Endometrial microvascular endothelial cells (primary cell): ENCODE data around the gene TUBGCP3. TPM values are rescaled to one million over a fixed set of nuclear protein-coding genes. Genes with fewer than 3 reads are reported as not detected.
"Not testable (repeated sequence)": the region's sequence is repeated elsewhere in the genome, so short reads cannot be mapped to it uniquely, and the experiment has no call there.

ENCODE experiments used
- in situ Hi-C: cut with HindIII; loops from 2 replicates; pipeline ENCODE4 v1.10.0; 2017; ENCODE audit warnings: low sequenced_read_pairs, low pct_unique_long_range_greater_than_20kb; ENCODE audit errors: inconsistent ontology term
- total RNA-seq: library from RNA; depleted of rRNA; stranded (reverse); fragments of >200 nt; gene quantifications from one replicate; pipeline ENCODE4 v1.2.3, GENCODE V29; 2015; ENCODE audit errors: inconsistent ontology term

The TUBGCP3 gene, protein sequence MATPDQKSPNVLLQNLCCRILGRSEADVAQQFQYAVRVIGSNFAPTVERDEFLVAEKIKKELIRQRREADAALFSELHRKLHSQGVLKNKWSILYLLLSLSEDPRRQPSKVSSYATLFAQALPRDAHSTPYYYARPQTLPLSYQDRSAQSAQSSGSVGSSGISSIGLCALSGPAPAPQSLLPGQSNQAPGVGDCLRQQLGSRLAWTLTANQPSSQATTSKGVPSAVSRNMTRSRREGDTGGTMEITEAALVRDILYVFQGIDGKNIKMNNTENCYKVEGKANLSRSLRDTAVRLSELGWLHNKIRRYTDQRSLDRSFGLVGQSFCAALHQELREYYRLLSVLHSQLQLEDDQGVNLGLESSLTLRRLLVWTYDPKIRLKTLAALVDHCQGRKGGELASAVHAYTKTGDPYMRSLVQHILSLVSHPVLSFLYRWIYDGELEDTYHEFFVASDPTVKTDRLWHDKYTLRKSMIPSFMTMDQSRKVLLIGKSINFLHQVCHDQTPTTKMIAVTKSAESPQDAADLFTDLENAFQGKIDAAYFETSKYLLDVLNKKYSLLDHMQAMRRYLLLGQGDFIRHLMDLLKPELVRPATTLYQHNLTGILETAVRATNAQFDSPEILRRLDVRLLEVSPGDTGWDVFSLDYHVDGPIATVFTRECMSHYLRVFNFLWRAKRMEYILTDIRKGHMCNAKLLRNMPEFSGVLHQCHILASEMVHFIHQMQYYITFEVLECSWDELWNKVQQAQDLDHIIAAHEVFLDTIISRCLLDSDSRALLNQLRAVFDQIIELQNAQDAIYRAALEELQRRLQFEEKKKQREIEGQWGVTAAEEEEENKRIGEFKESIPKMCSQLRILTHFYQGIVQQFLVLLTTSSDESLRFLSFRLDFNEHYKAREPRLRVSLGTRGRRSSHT
- total RNA-seq: 32.2 TPM

DNA sequence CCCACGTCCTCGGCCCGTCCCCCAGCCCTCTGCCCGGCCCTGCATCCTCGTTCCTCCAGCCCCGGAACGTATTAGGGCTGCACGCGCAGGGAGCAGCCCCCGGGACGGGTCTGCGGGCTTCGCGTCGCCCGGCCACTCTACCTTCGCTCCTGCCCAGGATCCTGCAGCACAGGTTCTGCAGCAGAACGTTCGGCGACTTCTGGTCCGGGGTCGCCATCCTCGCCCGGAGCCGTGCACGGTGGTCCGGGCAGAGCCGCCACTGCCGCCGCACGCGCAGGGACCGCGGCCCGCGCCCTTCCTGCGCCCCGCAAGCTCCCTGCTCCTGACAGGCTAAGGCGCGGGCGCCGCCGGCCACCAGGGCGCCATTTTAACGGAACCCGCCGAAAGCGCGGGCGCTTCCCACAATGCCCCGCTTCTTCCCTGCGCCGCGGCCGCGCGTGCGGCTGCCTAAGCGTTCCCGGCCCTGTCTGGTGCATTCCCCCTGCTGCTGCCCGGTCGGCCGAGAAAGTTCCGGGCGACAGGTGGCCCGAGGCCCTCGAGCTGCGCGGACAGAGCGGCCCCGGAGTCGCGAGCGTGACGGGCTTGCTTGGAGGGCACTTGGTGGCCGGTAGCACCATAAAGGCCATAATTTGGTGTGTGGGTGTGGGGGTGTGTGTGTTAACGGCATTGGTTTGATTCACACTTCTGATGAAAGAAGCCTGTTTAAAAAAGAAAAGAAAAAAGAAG lies at the start of gene TUBGCP3:
Gene TUBGCP3, minus strand, starts transcription at position 390 of the 726 bp plus-strand sequence. Its CDS starts 173 bp downstream, at position 217.
- in situ Hi-C loops: no loop called here

DNA sequence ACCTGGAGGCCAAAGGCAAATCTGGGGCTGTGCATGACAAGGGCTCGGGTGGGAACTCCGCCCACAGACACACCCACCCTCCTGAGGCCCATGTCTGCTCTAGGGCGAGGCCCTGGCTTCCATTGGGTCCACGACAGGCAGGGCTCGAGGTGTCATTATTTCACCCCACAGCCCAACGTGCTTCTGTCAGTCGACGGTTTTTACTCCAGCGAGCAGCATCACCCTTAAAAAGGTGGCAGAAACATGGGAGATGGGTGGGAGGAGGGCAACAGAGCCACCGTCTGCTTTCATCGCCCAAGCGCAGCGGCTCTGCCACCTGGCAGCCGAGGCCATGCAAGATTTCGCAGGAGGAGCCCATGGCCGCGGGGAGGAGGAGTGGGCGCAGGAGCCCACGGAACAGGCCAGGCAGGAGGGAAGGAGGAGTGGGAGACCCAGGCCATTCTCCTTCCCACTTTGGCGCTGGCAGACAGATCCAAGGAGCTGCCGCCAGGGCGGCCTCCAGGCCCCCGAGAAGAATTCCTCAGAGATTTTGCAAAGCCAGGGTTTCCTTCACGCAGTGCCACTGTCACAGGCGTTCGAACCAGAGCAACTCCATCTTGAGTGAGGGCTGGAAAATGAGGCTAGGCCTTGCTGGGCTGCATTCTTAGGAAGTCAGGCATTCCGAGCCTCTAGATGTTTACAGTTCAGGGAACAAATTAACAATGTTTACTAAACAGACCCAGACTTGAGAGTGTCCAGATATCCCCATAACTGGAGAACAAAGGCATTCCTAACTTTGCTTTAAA lies 49.3 kb upstream of the TUBGCP3 start:
- in situ Hi-C loops: no loop called here

DNA sequence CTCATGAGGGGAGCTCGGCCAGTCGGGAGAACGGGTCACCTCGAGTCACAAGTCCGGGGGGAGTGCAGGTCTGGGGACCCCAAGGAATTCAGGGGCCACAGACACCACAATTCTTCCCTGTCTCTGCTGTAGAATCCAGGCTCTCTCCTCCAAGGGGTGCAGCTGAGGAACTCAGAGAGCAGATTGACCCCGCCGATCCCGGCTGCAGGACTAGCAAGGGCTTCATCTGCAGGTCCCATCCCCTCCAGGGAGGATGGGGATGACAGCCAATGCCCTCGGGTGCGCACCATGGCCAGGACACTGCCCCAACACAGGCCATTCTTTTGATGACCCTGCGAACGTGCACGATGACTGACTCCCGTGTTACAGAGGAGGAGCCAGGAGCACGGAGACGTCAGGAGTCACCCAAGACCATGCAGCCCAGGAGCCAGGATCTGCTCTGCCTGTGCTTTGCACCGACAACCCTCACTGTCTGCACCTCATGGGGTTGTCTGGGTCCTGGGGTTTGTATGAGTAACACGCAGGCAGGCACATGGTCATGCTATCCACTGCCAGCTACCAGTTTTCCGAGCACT lies 48.5 kb upstream of the TUBGCP3 start:
- in situ Hi-C loops: no loop called here

DNA sequence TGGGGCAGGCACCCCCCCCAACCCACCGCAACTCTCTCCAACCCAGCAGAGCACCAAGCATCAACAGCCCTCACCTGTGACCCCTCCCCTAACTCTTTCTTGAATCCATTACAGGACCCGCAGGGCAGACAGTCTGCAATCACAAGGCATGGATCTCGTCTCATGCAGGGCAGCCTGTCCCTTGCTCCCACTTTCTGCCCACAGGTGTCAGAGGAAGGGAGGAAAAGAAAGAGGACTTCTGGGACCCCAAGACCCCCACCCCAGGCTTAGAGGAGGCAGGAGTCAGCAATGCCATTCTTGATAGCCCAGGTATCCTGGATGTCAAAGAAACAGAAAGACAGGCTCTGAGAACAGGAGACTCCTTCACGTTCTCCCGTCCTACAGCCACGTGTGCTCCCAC lies 47.4 kb upstream of the TUBGCP3 start:
- in situ Hi-C loops: no loop called here

DNA sequence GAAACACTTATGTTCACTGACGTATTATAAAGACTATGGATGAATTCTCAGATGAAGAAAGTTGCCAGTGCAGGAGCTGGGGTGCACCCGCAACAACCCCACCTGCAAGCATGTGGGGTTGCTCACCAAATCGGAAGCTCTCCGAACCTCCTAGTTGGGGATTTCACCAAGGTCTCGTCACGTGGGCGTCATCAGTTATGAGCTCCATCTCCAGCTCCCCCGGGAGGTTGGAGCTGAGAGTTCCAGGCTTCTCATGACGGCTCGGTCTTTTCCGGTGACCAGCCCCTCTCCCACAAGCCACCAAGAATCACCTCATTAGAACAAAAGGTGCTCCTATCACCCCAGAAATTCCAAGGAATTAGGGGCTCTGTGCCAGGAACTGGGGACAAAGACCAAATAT lies 46.1 kb upstream of the TUBGCP3 start:
- in situ Hi-C loops: no loop called here

DNA sequence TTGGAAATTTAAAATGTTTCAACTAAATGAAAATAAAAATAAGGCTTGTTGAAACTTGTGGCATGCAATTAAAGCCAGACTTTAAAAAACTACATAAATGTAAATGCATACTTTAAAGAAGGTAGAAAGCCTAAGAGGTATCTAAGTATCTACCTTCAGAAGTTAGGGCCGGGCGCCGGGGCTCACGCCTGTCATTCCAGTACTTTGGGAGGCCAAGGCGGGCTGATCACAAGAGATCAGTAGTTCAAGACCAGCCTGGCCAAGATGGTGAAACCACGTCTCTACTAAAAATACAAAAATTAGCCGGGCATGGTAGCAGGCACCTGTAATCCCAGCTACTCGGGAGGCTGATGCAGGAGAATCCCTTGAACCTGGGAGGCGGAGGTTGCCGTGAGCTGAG lies 42.3 kb upstream of the TUBGCP3 start:
- in situ Hi-C loops: not testable (repeated sequence)

DNA sequence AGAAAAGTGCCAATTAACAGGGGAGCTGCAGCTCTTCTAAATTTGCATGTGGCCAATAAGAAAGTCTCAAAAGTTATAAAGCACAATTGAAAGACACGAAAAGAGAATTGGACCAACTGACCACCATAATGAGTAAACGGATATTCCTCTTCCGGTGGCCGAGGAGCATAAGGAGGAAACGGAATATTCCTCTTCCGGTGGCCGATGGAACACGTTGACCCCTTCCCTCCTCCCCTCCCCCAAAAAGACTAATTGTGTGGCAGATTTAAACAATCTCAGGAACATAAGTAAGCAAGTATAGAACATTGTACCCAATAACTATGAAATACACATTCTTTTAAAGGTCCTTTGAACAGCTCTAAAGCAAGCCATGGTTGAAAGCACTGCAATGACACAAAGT lies 41.2 kb upstream of the TUBGCP3 start:
- in situ Hi-C loops: no loop called here

DNA sequence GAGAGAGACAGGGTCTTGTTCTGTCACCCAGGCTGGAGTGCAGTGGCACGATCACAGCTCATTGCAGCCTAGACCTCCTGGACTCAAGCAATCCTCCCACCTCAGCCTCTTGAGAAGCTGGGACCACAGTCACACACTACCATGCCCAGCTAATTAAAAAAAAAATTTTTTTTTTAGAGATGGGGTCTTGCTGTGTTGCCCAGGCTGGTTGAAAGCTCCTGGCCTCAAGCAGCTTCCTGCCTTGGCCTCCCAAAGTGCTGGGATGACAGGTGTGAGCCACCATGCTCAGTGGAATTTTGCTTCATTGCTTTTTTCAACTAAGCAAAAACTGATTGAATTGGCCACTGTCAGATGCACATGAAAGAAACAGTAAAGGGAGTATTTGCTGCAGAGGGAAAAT lies 39.7 kb upstream of the TUBGCP3 start:
- in situ Hi-C loops: not testable (repeated sequence)

DNA sequence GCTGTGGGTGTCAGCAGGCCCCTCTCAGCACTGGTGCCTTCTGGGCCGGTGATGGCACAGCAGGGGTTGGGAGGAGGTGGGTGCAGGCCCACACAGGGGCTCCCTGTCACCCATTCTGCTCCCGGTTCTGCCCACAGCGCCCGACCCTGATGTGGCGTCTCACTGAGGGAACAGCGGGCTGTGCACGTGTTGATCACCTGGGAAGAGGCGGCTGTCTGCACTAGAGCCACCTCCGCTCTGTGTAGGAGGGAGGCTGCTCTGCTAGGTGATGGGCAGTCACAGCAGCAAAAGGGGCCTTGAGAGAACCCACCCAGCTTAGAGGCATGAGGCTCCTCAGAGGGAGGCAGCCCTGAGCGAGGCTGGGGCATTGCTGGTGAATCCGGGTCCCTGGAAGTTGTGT lies 39.2 kb upstream of the TUBGCP3 start:
- in situ Hi-C loops: no loop called here

DNA sequence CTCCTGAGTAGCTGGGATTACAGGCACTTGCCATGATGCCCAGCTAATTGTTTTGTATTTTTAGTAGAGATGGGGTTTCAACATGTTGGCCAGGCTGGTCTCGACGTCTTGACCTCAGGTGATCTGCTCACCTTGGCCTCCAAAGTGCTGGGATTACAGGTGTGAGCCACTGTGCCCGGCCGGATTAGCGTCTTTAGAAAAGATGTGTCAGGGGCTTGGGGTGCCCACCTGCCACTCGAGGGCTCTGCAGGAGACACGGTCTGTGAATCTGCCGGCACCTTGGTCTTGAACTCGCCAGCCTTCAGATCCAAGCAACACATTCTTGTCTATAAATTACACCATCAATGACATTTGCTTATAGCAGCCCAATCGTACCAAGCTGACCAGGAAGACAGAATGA lies 38.8 kb upstream of the TUBGCP3 start:
- in situ Hi-C loops: no loop called here

DNA sequence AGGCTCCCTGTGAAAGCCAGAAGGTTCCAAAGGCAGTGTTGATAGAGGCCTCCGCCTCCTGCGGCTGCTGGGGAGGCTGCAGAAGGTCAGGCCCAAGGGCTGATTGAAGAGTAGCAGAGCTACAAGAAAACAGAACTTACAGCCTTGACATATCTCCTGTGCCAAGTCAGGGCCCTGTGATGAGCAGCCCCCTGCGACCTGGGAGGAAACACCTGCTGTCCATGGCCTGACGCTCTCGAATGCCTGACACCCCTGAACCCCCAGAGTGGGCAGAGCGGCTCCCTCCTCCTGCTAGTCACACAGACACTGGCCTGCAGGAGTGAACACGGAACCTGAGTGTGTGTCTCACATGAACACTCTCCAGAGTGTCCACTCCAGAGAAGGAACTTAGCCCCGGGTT lies 38.2 kb upstream of the TUBGCP3 start:
- in situ Hi-C loops: no loop called here

DNA sequence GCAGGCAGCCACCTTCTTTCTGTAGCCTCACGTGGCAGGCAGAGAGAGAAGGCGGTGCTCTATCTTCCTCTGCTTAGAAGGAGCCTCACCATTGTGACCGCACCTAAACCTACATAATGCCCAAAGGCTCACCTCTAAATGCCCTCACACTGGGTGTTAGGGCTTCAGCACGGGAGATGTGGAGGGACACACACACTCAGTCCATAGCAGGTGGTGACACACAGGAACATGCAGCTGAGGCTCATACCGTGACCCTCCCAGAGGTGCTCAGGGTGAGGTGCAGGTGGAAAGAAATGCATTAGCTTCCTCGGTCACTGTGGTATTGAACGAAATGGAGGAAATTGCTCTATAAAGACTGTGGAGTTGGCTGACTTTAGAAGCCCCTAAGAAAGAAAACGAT lies 37.7 kb upstream of the TUBGCP3 start:
- in situ Hi-C loops: no loop called here

DNA sequence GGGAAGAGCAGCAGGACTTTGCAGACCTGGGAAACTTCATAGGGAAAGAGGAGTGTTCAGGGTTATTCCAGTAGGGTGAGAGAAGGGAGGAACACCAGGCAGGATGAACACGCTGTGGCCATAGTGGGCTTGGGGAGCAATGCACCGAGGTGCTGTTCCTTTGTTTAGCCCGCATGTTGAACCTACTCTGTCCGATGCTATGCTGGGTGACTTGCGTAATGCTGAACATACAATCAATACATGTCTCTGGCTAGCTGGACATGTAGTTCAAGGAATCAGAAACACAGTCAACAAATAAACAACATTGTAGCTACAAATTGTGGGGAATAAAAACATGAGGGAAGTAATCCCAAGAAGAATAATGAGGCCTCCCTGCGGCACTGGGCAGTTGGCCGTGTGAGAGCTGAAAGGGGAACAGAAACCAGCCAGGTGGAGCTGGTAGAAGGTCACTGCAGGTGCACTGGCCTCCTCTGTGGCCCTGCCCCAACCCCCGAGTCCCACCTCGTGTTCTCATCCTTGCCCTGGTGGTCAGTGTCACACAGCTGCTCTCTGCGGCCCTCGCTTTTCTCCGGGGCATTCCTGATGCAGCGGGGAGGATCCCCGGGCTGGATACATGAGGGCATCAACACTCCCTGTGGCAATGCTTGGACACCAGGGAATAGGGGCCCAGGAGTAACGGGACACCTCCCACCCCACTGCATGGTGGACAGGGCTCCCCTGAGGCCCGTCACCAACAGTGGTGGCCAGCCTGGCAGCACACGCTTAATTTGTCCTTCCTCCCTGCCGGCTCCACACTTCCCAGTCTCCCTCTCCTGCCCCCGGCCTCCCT lies 36.9 kb upstream of the TUBGCP3 start:
- in situ Hi-C loops: no loop called here

DNA sequence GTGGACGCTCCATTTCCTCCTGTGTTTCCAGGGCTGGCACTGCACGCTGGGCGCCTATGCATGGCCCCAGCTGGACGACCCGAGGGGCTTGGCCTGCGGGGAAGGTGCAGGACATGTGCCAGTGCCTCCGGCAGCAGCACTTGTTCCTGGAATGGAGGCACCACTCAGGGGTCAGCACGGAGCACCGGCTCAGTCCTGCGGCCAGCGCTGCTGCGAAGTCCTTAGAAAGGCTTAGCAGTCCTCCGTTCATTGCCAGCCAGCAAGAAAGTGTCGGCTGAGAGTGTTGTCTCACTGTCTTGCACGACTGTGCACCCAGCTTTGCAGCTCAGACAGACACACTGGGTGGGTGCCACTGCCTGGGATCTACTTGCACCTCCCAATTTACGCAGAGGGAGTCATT lies 36.1 kb upstream of the TUBGCP3 start:
- in situ Hi-C loops: no loop called here

DNA sequence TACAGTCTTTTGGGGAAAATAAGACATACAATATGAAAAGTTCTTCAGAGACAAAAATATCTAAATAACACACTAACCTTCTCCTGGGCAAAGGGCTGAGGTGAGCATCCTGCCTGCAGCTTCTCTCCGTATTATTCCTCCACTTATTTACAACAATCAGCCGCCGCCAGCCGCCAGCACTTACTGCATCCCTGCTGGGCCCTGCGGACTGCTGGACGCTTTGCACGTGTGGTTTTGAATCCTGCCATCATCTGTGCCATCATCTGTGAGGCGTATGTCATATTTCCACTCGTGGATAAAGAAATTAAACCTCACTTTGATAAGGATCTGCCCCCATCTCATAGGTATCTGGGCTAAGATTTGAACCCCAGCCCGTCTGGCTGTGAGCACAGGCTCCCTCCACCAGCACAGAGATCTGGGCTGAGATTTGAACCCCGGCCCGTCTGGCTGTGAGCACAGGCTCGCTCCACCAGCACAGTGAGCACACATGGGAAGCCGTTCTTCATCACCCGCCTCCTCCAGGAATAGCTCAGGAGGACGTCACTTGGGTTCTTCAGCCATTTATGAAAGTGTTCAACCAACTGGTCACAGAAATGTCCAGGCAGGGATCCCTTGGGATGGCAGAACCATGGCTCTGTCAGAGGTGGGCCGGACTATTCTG lies 35.2 kb upstream of the TUBGCP3 start:
- in situ Hi-C loops: no loop called here

DNA sequence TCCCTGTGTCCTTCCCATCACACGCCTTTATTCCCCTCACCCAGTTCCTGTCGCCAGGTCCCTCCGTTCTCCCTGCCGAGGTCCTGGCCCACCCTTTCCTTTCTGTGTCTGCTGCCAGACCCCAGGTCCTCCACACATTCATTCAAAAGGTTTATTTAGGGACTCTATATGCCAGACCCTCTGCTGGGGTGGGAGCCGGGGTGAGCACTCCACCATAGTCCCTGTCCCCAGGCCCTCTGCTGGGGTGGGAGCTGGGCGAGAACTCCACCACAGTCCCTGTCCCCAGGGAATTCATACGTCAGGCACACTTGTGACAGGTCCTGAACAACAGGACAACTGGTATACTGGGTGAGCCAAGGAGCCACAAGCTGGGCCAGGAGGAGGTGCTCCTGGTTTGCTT lies 34.4 kb upstream of the TUBGCP3 start:
- in situ Hi-C loops: no loop called here
